Heart right ventricle (tissue), 16 donors: ENCODE results near the gene MTG2. TPM values are rescaled to one million over a fixed set of nuclear protein-coding genes. Genes with fewer than 3 reads are reported as not detected.

ENCODE experiments used
- ATAC-seq, 8 donors: fragments of 200-7000 bp; cut with Tn5 transposase; one replicate each; pipeline ENCODE4 v1.9.1; 2020; ENCODE audit warnings: mild to moderate bottlenecking in 8 of 8, moderate library complexity in 8 of 8, moderate number of reproducible peaks in 1 of 8
- DNase-seq, 2 donors: peaks; one replicate each; pipeline ENCODE4 v3.0.0-alpha.2; 2020
- H3K27ac ChIP-seq, 10 donors: fragments of 200-600 bp; sonication (generic) in 2 of 10; one replicate each; pipeline versions ENCODE4 v1.5.0 to v1.8.0; 2020 to 2022; ENCODE audit warnings: mild to moderate bottlenecking in 3 of 10
- H3K27me3 ChIP-seq, 7 donors: fragments of 200-600 bp; one replicate each; pipeline ENCODE4 v1.8.0; 2021 to 2022; ENCODE audit warnings: mild to moderate bottlenecking in 2 of 7
- H3K36me3 ChIP-seq, 9 donors: fragments of 200-600 bp; sonication (generic) in 1 of 9; one replicate each; pipeline versions ENCODE4 v1.5.0 to v1.8.0; 2020 to 2022; ENCODE audit warnings: mild to moderate bottlenecking in 2 of 9
- H3K4me1 ChIP-seq, 9 donors: fragments of 200-600 bp; sonication (generic) in 1 of 9; one replicate each; pipeline versions ENCODE4 v1.5.0 to v1.8.0; 2020 to 2022; ENCODE audit warnings: mild to moderate bottlenecking in 4 of 9
- H3K4me3 ChIP-seq, 10 donors: fragments of 200-600 bp; sonication (generic) in 2 of 10; one replicate each; pipeline versions ENCODE4 v1.5.0 to v1.8.0; 2020 to 2022; ENCODE audit warnings: mild to moderate bottlenecking in 7 of 10, moderate library complexity in 2 of 10
- H3K9me3 ChIP-seq, 11 donors: fragments of 200-600 bp in 10 of 11; sonication (generic) in 2 of 11; one replicate each; pipeline versions ENCODE4 v1.5.0 to v1.8.0; 2013 to 2022; ENCODE audit warnings: mild to moderate bottlenecking in 2 of 11, control low read depth in 1 of 11, moderate library complexity in 1 of 11
- CTCF ChIP-seq, 9 donors: fragments of 200-600 bp; sonication (generic) in 2 of 9; IDR thresholded peaks; one replicate each; pipeline versions ENCODE4 v1.5.0 to v1.8.0; 2021 to 2022; ENCODE audit warnings: antibody characterized with exemption in 9 of 9, mild to moderate bottlenecking in 5 of 9, moderate library complexity in 1 of 9
- WGBS, 2 donors: extraction: QIAGEN DNeasy Blood & Tissue Kit; methylation state at CpG; one replicate each; pipeline ENCODE4 v1.1.7; 2013; ENCODE audit warnings: inconsistent platforms in 1 of 2; 5-methylcytosine and 5-hydroxymethylcytosine counted together
- intact Hi-C, 10 donors: fragments of 100-400 bp; cut with DNase I; formaldehyde crosslinking; loops; one replicate each; pipeline versions ENCODE4 v1.11.1 to v1.14.2; 2022
- polyA plus RNA-seq, 2 donors: library from polyadenylated mRNA; stranded (reverse); fragments of 200-250 nt; gene quantifications; one replicate each; pipeline ENCODE4 v1.2.3, GENCODE V29; 2013
- total RNA-seq, 10 donors: library from RNA; stranded (reverse); fragmentation: NEBNext Ultra II Directional in 3 of 10; extraction: Animal tissue kit (Norgen Biotek cat#: 25700) in 3 of 10; gene quantifications; one replicate each; pipeline versions ENCODE4 v1.2.1 to v1.2.4, GENCODE V29; 2021 to 2023
- donor health status: Arrhythmogenic right ventricular cardiomyopathy.
- donor health status: ischemic (EF 13 %, LVEDD 7.1; RV severe dilation, severe dysfunction).
- donor health status: healthy with polysubstance abuse.
- donor health status: DM: no; HTN: yes; CAD: no.
- donor health status: DM: no; HTN: no; CAD: no.
- donor health status: ischemic (EF 25% LVEDD 6.9; RV normal size, moderate dysfunction).
- donor health status: ischemic (EF 25% LVEDD 5.7; RV mildly dilated, moderate dysfunction).
- donor health status: healthy.
- donor health status: DM: yes; HTN: yes; CAD: no.
- donor health status: Ischemic cardiomyopathy.
- donor health status: ischemic (EF 35%, LVEDD 5.7; RV mildly dilated, moderate dysfunction).
- donor health status: nonischemic (EF 11% LVEDD 7.7; RV severe dilation, severe dysfunction).
- donor health status: DM: yes; HTN: yes; CAD: no.
- donor health status: PGD.
- donor health status: ischemic (EF 29% LVEDD 5.4; RV normal size, mild dysfunction).
- donor health status: nonischemic (EF 23%, LVEDD 6.1; RV moderate dilation, normal function).

The MTG2 gene
- total and polyA plus RNA-seq, 12 donors: 21.5 to 55.5 (median 28.2) TPM

GRCh38 chr20:62156592-62157386, 26.0 kb upstream of the MTG2 start:
- peaks cover 0 to 8% (median 0%) of the 10 kb centered on the region in 11 donors for H3K9me3 ChIP-seq
- intact Hi-C loops: loop anchor here in 3 of 10 donors (5.0 kb wide), 1 partner anchor 144 kb away; no protein-coding TSS in a partner anchor
- no peak overlapping the region for H3K4me3 ChIP-seq
- no peak overlapping the region for H3K27ac ChIP-seq
- peaks cover 0 to 43% (median 11%) of the 10 kb centered on the region in 9 donors for H3K36me3 ChIP-seq
- DNase-seq (peak; percentile 59 to 71), ATAC-seq (peak; percentile 82 to 90 (median 86))
- WGBS, 2 donors: 50 to 51% methylated on average over 24 of the region's 24 CpGs
- peak; percentile 51 to 81 (median 75) for TF ChIP-seq CTCF (IDR thresholded peaks at IDR 0.05)
- H3K27me3 ChIP-seq: no peaks in the 10 kb centered on the region
- peaks cover 5 to 15% (median 10%) of the 10 kb centered on the region in 9 donors for H3K4me1 ChIP-seq

- peak in 3 of 8 donors; percentile 3 to 40 (median 6) for ATAC-seq
- Histone ChIP-seq H3K4me1 (peaks cover 5 to 15% (median 10%) of the 10 kb centered on the region in 9 donors), H3K27ac (no peak overlapping the region), H3K9me3 (peaks cover 0 to 8% (median 0%) of the 10 kb centered on the region in 11 donors), H3K27me3 (no peaks in the 10 kb centered on the region), H3K36me3 (peaks cover 0 to 49% (median 11%) of the 10 kb centered on the region in 9 donors), H3K4me3 (no peak overlapping the region)
- no peak for DNase-seq
- WGBS, 2 donors: 89 to 90% methylated on average over 25 of the region's 25 CpGs
- no peak for TF ChIP-seq CTCF (IDR thresholded peaks at IDR 0.05)
- intact Hi-C loops: loop anchor here in 3 of 10 donors (5.0 kb wide), 1 partner anchor 145 kb away; no protein-coding TSS in a partner anchor
Observed at GRCh38 chr20:62157387-62158087, 25.3 kb upstream of the MTG2 start.

- H3K4me1 ChIP-seq: peaks cover 5 to 15% (median 10%) of the 10 kb centered on the region in 9 donors
- H3K36me3 ChIP-seq: peaks cover 0 to 49% (median 11%) of the 10 kb centered on the region in 9 donors
- no peak overlapping the region for H3K4me3 ChIP-seq
- no peaks in the 10 kb centered on the region for H3K27me3 ChIP-seq
- no peak for TF ChIP-seq CTCF (IDR thresholded peaks at IDR 0.05)
- ATAC-seq (peak in 1 of 8 donors; percentile 5), DNase-seq (no peak)
- intact Hi-C loops: loop anchor here in 3 of 10 donors (5.0 kb wide), 1 partner anchor 146 kb away; no protein-coding TSS in a partner anchor
- no peak overlapping the region for H3K27ac ChIP-seq
- H3K9me3 ChIP-seq: peaks cover 0 to 6% (median 0%) of the 10 kb centered on the region in 11 donors
- WGBS, 2 donors: 98% methylated on average over 12 of the region's 12 CpGs
Observed at GRCh38 chr20:62158088-62158400, 24.8 kb upstream of the MTG2 start.

- TF ChIP-seq CTCF (IDR thresholded peaks at IDR 0.05): no peak
- H3K36me3 ChIP-seq: peaks cover 0 to 52% (median 11%) of the 10 kb centered on the region in 9 donors
- peaks cover 0 to under 1% (median 0%) of the 10 kb centered on the region in 11 donors for H3K9me3 ChIP-seq
- intact Hi-C loops: loop anchor here in 3 of 10 donors (5.0 kb wide), 1 partner anchor 146 kb away; no protein-coding TSS in a partner anchor
- DNase-seq (no peak), ATAC-seq (no peak)
- H3K4me3 ChIP-seq: no peak overlapping the region
- no peak overlapping the region for H3K27ac ChIP-seq
- no peaks in the 10 kb centered on the region for H3K27me3 ChIP-seq
- peaks cover 5 to 15% (median 10%) of the 10 kb centered on the region in 9 donors for H3K4me1 ChIP-seq
- 92% methylated on average over 22 of the region's 22 CpGs for WGBS, 2 donors
Observed at GRCh38 chr20:62158541-62158940, 24.3 kb upstream of the MTG2 start.
